Ishikawa (cell line): ENCODE measurements around the gene PYGL.

Experiments used
- CEBPB ChIP-seq: IDR thresholded peaks from 2 replicates; pipeline ENCODE4 v1.6.1; 2012
- CREB1 ChIP-seq: IDR thresholded peaks from 2 replicates; pipeline ENCODE4 v1.6.1; 2012; ENCODE audit warnings: low read depth
- EGR1 ChIP-seq: IDR thresholded peaks from 2 replicates; pipeline ENCODE4 v1.6.1; 2012
- EP300 ChIP-seq: IDR thresholded peaks from 2 replicates; pipeline ENCODE4 v1.6.1; 2012; ENCODE audit warnings: borderline replicate concordance
- FOXM1 ChIP-seq: IDR thresholded peaks from 2 replicates; pipeline ENCODE4 v1.6.1; 2012; ENCODE audit warnings: low read depth, borderline replicate concordance
- MAX ChIP-seq: IDR thresholded peaks from 2 replicates; pipeline ENCODE4 v1.6.1; 2012
- NFIC ChIP-seq: IDR thresholded peaks from 2 replicates; pipeline ENCODE4 v1.6.1; 2012
- RAD21 ChIP-seq: IDR thresholded peaks from 2 replicates; pipeline ENCODE4 v1.6.1; 2012; ENCODE audit warnings: low read depth
- REST ChIP-seq: IDR thresholded peaks from 2 replicates; pipeline ENCODE4 v1.6.1; 2012; ENCODE audit warnings: low read depth, mild to moderate bottlenecking
- TAF1 ChIP-seq: IDR thresholded peaks from 2 replicates; pipeline ENCODE4 v1.6.1; 2012; ENCODE audit warnings: low read depth, mild to moderate bottlenecking
- TCF12 ChIP-seq: IDR thresholded peaks from 2 replicates; pipeline ENCODE4 v1.6.1; 2012; ENCODE audit warnings: low read depth
- TEAD4 ChIP-seq: IDR thresholded peaks from 2 replicates; pipeline ENCODE4 v1.6.1; 2012
- USF1 ChIP-seq: IDR thresholded peaks from 2 replicates; pipeline ENCODE4 v1.6.1; 2012
- YY1 ChIP-seq: IDR thresholded peaks from 2 replicates; pipeline ENCODE4 v1.6.1; 2012; ENCODE audit warnings: low read depth
- ZBTB7A ChIP-seq: IDR thresholded peaks from 2 replicates; pipeline ENCODE4 v1.6.1; 2012; ENCODE audit warnings: low read depth

The PYGL gene

GRCh38 chr14:50922803-50923202 lies 21.5 kb downstream of the PYGL start:
- no peak for TF ChIP-seq NFIC
- no peak for TF ChIP-seq ZBTB7A
- TF ChIP-seq FOXM1, result no peak
- TF ChIP-seq CEBPB, result no peak
- TF ChIP-seq EGR1, result no peak
- TF ChIP-seq MAX, result no peak
- no peak for TF ChIP-seq EP300
- TF ChIP-seq REST, result no peak
- TF ChIP-seq CREB1, result no peak

DNA sequence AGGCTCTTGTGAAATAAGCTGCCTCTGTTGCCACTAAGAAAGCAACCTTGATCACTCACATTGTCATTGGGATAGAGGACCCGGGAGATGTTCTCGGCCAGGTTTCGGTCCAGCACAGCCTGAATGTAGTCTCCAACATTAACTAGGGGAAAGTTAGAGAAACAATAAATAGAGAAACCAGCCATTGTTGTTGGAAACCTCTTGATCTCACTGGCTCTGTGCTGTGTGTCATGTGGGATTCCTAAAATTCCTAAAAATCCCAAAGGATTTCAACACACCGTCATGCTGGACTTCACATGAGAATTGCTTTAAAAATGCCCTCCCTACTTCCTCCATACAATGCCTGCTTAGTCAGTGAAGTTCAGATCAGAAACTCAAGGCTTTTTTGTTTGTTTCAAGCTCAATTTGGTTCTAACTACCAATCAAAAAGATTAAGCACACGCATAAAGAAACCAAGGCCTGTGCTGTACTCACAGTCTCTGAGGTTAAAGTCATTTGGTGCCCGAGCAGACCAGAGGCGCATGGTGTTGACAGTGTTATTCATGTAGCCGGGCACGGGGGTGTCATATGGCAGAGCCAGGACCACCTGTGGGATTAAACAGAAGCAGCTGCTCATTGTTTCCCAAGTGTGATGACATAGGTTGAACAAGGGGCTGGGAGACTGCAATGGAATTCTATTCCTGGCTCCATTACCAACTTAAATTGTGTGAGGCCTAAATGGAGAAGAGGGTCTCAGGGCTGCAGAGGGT lies 23.6 kb downstream of the PYGL start:
- TF ChIP-seq ZBTB7A, result no peak
- no peak for TF ChIP-seq YY1
- TF ChIP-seq TAF1, result no peak
- no peak for TF ChIP-seq TCF12
- no peak for TF ChIP-seq NFIC
- no peak for TF ChIP-seq REST
- TF ChIP-seq EGR1, result no peak
- no peak for TF ChIP-seq CREB1
- TF ChIP-seq RAD21, result no peak
- TF ChIP-seq EP300, result no peak
- no peak for TF ChIP-seq USF1
- TF ChIP-seq MAX, result no peak

DNA sequence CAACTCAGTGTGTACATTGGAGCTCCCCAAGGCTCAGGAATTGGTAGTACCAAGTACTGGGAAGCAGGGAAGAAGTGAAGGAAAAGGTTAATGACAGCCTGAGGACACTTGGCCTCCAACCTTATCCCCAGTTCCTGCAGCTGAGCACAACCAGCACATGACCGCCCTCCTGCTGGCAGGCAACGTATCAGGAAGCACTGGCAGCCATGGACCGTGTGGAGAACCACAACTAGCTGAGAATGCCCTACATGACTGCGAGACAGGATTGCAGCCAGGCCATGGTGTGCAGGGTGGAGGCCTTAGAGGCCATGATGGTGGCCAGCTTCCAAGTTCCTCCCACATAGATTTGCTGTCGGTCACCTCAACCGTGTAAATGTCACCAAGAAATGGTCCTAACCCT lies 26.8 kb downstream of the PYGL start:
- TF ChIP-seq YY1, result no peak
- no peak for TF ChIP-seq EP300
- no peak for TF ChIP-seq REST
- no peak for TF ChIP-seq FOXM1
- no peak for TF ChIP-seq ZBTB7A
- no peak for TF ChIP-seq USF1
- TF ChIP-seq CEBPB, result no peak
- no peak for TF ChIP-seq NFIC
- TF ChIP-seq EGR1, result no peak
- TF ChIP-seq TEAD4, result no peak
- no peak for TF ChIP-seq MAX
- no peak for TF ChIP-seq CREB1
- TF ChIP-seq TAF1, result no peak
- no peak for TF ChIP-seq TCF12
- TF ChIP-seq RAD21, result no peak
